ENCODE measurements around the gene KLHDC3.
"Not testable (repeated sequence)": the region's sequence is repeated elsewhere in the genome, so short reads cannot be mapped to it uniquely, and the experiment has no call there.

Gene KLHDC3

GRCh38 chr6:43029120-43029519 is 15.1 kb downstream of the KLHDC3 start:
- DNase-seq (ENCODE audit: low read depth), result no peak

- DNase-seq (ENCODE audit: low read depth), result no peak
These were observed 18.3 kb downstream of the KLHDC3 start for GRCh38 chr6:43032326-43032725.

GRCh38 chr6:43033496-43034189 is 19.6 kb downstream of the KLHDC3 start:
- no peak for DNase-seq (ENCODE audit: low read depth)

- DNase-seq (ENCODE audit: low read depth), result no peak
These were observed 20.1 kb downstream of the KLHDC3 start for GRCh38 chr6:43034190-43034525.

GRCh38 chr6:43035495-43036194 is 21.6 kb downstream of the KLHDC3 start:
- no peak for DNase-seq (ENCODE audit: low read depth)

GRCh38 chr6:43036712-43037111 is 22.7 kb downstream of the KLHDC3 start:
- no peak for DNase-seq (ENCODE audit: low read depth)

GRCh38 chr6:43037197-43037596 is 23.1 kb downstream of the KLHDC3 start:
- DNase-seq (ENCODE audit: low read depth), result no peak

GRCh38 chr6:43037706-43038105 is 23.7 kb downstream of the KLHDC3 start:
- DNase-seq (ENCODE audit: low read depth), result no peak

- no peak for DNase-seq (ENCODE audit: low read depth)
These were observed 24.7 kb downstream of the KLHDC3 start for GRCh38 chr6:43038727-43039126.

GRCh38 chr6:43040542-43041257 is 26.7 kb downstream of the KLHDC3 start:
- no peak for DNase-seq (ENCODE audit: low read depth)

GRCh38 chr6:43041475-43041874 is 27.4 kb downstream of the KLHDC3 start:
- not testable (repeated sequence) for DNase-seq (ENCODE audit: low read depth)

GRCh38 chr6:43043310-43043709 is 29.3 kb downstream of the KLHDC3 start:
- no peak for DNase-seq (ENCODE audit: low read depth)

GRCh38 chr6:43045371-43045930 is 31.4 kb downstream of the KLHDC3 start:
- no peak for DNase-seq (ENCODE audit: low read depth)

- no peak for DNase-seq (ENCODE audit: low read depth)
These were observed 33.9 kb downstream of the KLHDC3 start for GRCh38 chr6:43047998-43048397.

- DNase-seq (ENCODE audit: low read depth), result no peak
These were observed 36.9 kb downstream of the KLHDC3 start for GRCh38 chr6:43050981-43051380.

- DNase-seq (ENCODE audit: low read depth), result no peak
These were observed 38.3 kb downstream of the KLHDC3 start for GRCh38 chr6:43052225-43052841.

GRCh38 chr6:43052842-43053544 is 38.9 kb downstream of the KLHDC3 start:
- DNase-seq (ENCODE audit: low read depth), result no peak

- peak; percentile 70 for DNase-seq (ENCODE audit: low read depth)
These were observed 39.6 kb downstream of the KLHDC3 start, which contains the start of gene CUL7 for GRCh38 chr6:43053545-43054205. TSS of gene CUL7 (minus strand) at chr6:43053851. CDS start at chr6:43052788, 1,063 bp downstream.

- no peak for DNase-seq (ENCODE audit: low read depth)
These were observed 40.3 kb downstream of the KLHDC3 start for GRCh38 chr6:43054206-43054943.

GRCh38 chr6:43055966-43056365 is 41.9 kb downstream of the KLHDC3 start:
- DNase-seq (ENCODE audit: low read depth), result no peak
